Neural cell (in vitro differentiated cells): ENCODE measurements around the gene B3GALT4.

ENCODE experiments used
- EP300 ChIP-seq: fragments of 450-650 bp; conservative IDR thresholded peaks from 2 replicates; pipeline ENCODE4 v1.6.1; 2014; ENCODE audit warnings: antibody characterized with exemption, mild to moderate bottlenecking, moderate library complexity; ENCODE audit not compliant: poor library complexity, severe bottlenecking
- EZH2 ChIP-seq: fragments of 200-600, 300-800 bp; shearing (Covaris generic), sonication (generic); IDR thresholded peaks from 2 replicates; pipeline ENCODE4 v1.6.1; 2014; ENCODE audit warnings: antibody characterized with exemption, low read length, borderline replicate concordance, mild to moderate bottlenecking; ENCODE audit not compliant: insufficient read depth, poor library complexity, severe bottlenecking
- POLR2AphosphoS5 ChIP-seq: IDR thresholded peaks from 2 replicates; pipeline ENCODE4 v1.6.1; 2012
- RAD21 ChIP-seq: fragments of 450-650 bp; conservative IDR thresholded peaks from 2 replicates; pipeline ENCODE4 v1.6.1; 2014; ENCODE audit warnings: antibody characterized with exemption, mild to moderate bottlenecking, moderate library complexity
- SMC3 ChIP-seq: fragments of 450-650 bp; conservative IDR thresholded peaks from 2 replicates; pipeline ENCODE4 v1.6.1; 2014; ENCODE audit warnings: antibody characterized with exemption, mild to moderate bottlenecking, moderate library complexity; ENCODE audit not compliant: poor library complexity
- TAF1 ChIP-seq: IDR thresholded peaks from 2 replicates; pipeline ENCODE4 v1.6.1; 2012; ENCODE audit warnings: low read depth
- TF ChIP-seq, protein P1 (sequence below): fragments of 450-650 bp; IDR thresholded peaks from 2 replicates; pipeline ENCODE4 v1.5.1; 2014; ENCODE audit warnings: antibody characterized with exemption, mild to moderate bottlenecking, moderate library complexity; ENCODE audit not compliant: poor library complexity, severe bottlenecking

DNA sequence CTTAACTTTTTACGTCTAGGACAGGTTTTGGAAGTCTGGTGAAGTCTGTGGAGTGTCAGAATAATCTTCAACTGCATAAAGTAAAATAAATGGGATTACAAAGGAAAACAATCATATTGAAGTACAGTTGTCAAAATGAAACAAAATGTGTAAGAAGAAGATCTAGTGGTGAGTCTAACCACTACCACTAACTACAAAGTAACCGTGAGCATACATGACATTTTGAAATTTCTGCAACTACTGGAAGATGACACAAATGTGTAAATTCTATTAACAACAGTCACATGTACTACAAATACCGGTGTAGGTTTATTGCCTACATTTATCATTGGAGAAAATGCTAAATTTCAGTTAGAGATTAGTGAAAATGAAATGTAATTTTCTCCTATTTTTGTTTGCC lies 35.0 kb upstream of the B3GALT4 start:
- TF ChIP-seq RAD21 (no peak), POLR2AphosphoS5 (no peak), EZH2 (no peak), SMC3 (no peak), EP300 (no peak), TAF1 (no peak)
- TF ChIP-seq, protein P1, sequence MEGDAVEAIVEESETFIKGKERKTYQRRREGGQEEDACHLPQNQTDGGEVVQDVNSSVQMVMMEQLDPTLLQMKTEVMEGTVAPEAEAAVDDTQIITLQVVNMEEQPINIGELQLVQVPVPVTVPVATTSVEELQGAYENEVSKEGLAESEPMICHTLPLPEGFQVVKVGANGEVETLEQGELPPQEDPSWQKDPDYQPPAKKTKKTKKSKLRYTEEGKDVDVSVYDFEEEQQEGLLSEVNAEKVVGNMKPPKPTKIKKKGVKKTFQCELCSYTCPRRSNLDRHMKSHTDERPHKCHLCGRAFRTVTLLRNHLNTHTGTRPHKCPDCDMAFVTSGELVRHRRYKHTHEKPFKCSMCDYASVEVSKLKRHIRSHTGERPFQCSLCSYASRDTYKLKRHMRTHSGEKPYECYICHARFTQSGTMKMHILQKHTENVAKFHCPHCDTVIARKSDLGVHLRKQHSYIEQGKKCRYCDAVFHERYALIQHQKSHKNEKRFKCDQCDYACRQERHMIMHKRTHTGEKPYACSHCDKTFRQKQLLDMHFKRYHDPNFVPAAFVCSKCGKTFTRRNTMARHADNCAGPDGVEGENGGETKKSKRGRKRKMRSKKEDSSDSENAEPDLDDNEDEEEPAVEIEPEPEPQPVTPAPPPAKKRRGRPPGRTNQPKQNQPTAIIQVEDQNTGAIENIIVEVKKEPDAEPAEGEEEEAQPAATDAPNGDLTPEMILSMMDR = no peak
